Measurements from ENCODE around the gene PASK.
A peak's percentile ranks its signal among the peaks of the same experiment; 100 is the strongest.

Gene PASK

GRCh38 chr2:241179899-241180298 lies 30.6 kb upstream of the PASK start:
- no peak for FAIRE-seq

- no peak for FAIRE-seq
Observed at GRCh38 chr2:241178961-241179360, 29.7 kb upstream of the PASK start.

GRCh38 chr2:241177526-241178334 lies 28.5 kb upstream of the PASK start:
- FAIRE-seq: no peak

GRCh38 chr2:241173557-241173956 lies 24.3 kb upstream of the PASK start:
- FAIRE-seq: peak; percentile 94

DNA sequence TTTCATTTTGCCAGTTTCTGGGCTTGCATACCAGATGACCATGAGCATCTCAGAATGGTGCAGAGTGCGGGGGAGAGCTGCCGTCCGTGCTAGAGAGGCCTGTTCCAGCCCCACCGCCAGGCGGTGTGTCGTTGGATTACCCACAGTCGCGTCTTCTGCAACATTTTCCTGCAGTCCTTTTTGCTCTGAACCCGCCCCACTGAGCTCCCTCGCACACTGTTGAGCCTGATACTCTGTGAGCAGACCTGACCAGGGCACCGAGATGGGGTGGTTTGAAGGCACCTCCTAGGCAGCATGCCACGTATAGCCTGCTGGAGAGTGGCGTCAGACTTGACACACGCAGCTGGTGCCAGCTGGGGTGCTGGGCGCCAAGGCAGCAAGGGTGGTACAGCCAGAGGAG lies 19.1 kb upstream of the PASK start:
- no peak for FAIRE-seq

DNA sequence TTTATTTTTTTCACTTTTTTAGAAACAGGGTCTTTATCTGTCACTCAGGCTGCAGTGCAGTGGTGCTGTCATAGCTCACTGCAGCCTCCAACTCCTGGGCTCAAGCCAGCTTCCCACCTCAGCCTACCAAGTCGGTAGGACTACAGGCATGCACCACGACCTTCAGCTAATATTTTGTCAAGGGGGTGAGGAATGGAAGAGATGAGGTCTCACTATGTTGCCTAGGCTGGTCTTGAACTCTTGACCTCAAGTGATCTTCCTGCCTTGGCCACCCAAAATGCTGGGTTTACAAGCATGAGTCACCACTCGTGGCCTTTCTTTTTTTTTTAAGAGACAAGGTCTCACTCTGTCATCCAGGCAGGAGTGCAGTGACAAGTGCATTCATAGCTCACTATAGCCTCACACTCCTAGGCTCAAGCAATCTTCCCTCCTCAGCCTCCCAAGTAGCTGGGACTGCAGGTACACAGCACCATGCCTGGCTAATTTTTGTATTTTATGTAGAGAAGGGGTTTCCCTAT lies 14.4 kb upstream of the PASK start:
- FAIRE-seq: no peak

GRCh38 chr2:241161646-241162281 lies 12.5 kb upstream of the PASK start:
- no peak for FAIRE-seq

- no peak for FAIRE-seq
Observed at GRCh38 chr2:241160318-241160717, 11.0 kb upstream of the PASK start.

GRCh38 chr2:241159116-241159515 lies 9.8 kb upstream of the PASK start:
- no peak for FAIRE-seq

DNA sequence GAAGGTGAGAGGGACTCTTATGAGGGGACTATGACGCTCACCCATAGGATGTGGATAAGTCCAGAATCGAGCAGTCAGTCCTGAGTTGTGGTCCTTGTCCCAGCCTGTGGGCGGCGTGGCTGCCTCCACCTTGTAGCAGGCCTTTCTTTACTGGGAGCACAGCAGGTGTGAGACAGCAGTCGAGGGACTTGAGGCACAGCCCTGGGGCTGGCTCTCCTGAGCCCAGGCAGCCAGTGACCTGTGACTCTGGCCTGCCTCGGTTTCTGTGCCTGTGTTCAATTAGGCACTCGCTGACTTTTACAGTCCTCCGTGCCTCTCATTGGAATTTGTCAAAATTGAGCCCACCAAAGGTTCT lies 9.3 kb upstream of the PASK start:
- no peak for FAIRE-seq

DNA sequence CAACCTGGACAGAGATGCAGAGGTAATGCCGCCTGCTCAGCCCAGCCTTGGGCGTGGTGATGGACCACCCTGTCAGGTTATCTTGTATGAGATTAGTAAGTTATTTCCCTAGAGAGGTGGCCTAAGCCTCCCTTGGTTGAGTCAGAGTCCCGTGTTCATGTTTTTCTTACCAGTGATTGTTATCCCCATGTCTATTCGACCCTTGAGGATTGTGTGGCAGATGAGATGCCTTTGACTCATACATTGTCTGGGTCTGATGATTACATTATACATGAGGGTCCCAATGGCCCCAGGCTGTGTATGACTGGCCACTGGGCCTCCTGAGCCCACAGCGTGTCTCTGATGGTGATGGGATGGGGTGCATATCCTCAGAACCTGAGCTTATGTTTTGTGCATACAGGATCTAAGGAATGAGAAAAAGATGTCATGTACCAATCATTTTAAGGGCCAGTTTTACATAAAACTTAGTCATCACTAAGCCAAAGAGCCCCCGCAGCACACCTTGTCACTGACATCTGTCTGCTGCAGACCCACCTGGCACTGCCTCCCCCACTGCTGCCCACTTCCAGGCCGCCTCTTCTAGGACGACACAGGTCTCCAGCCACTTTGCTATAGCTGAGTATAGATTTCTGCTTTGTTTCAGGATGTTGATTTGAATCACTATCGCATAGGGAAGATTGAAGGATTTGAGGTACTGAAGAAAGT lies 8.7 kb upstream of the PASK start:
- FAIRE-seq: no peak

DNA sequence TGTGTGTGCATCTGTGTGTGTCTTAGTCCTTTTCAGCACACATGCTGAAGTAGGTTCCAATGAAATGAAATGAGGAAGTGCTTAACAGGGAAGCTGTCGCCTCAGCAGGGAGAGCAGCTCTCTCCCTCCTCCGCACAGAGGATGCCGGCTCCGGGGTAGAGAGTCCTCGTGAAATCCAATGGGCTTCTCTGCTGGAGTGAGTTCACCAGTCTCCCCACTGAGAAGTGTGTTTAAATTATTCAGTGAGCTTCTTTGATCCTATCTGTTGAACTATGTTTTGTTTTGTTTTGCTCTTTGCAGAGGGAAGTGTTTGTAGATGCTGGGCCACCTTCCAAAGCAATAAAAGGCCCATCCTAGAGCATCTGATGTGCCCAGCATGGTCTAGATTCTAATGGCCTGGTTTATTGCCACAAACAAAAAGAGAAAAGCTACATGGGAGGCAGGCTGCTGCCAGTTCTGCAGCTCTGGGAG lies 7.7 kb upstream of the PASK start:
- peak; percentile 72 for FAIRE-seq

- FAIRE-seq: no peak
Observed at GRCh38 chr2:241155936-241156335, 6.7 kb upstream of the PASK start.

- FAIRE-seq: no peak
Observed at GRCh38 chr2:241154915-241155314, 5.6 kb upstream of the PASK start.

- FAIRE-seq: no peak
Observed at GRCh38 chr2:241153616-241154015, 4.3 kb upstream of the PASK start.

DNA sequence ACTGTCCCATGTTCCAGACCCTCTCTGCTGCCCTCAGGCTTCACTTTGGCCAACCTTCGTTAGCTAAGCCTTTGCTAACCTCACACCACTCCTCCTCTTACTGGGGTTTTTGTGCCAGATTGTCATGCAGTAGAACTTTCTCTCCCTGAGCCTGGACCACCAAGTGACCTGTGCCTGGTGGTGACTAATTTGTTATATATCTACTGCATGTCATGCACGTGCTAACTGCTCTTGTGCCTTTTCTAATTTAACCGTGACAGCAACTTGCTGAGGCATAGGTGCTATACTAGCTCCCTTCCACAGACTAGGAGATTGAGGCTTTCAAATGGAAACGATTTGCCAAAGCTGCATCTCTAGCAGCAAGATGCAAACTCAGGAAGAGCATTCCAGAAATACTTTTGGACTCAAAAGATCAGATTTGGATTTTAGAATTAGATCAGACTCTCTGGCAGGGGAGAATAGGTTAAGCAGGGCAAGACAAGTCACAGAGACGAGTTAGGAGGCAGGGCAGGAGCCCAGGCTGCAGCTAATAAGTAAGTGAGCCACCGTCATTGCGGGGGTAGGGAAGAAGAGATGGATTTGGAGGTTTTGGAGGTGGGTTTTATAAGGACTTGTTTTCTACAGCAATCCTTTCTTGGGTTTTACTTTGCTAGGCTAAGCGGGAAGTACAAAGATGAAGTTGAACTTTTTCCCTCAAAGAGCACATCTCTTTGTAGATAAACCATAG lies 2.8 kb upstream of the PASK start:
- no peak for FAIRE-seq

DNA sequence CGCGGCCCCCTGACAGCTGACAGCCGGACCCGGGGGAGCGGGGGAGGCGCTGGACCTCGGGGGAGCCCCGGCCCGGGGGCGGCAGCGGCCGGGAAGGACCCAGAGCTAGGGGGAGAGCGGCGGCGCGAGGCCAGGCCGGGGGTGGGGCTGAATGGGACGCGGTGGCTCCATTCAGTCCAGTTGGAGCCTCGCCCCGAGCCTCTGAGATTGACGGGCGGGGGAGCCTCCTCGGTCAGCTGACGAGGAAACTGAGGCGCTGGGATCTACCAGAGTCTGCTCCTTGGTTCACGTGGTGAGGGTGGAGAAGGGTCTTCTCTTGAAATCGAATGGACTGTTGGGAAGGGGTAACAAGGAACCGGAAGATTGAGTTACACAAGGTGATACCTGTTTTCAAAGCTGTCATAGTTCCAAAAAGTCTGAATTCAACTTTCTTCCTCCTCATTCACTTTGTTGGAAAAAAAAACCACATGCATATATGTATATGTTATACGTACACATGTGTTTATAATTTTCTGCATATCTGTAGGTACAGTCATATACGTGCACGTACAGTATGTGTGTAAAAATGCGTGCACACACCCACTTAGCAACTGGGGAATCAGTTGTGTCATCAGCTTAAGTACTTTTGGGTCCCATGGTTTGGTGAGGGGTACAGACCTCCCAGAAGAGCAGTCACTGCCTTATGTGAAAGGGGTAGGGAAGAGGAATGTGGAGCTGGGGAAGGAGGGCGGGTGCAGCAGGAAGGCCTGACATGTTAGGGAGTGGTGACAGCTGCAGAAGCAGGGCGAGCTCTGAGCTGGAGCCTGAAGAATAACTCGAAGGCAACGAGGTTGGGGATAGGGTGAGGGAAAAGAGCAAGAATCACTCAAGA lies 1.6 kb upstream of the PASK start:
- FAIRE-seq: no peak

GRCh38 chr2:241149925-241150659 lies 820 bp upstream of the PASK start, which contains the start of gene PPP1R7:
Gene PPP1R7 (plus strand): TSS chr2:241150467. CDS start chr2:241150496, 29 bp downstream.
- peak; percentile 72 for FAIRE-seq

DNA sequence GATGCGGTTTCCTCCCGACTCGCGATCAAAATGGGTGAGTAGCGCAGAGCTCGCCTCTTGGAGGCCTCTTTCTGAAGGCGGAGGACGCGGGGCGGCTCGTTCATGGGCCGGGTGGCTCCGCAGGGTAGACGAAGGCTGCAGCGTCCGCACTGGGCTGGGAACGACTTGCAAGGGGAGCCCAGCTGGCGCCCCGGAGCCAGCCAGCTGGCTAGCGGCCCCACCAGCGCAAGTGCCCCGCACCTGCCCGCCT lies 328 bp upstream of the PASK start:
- FAIRE-seq: no peak

DNA sequence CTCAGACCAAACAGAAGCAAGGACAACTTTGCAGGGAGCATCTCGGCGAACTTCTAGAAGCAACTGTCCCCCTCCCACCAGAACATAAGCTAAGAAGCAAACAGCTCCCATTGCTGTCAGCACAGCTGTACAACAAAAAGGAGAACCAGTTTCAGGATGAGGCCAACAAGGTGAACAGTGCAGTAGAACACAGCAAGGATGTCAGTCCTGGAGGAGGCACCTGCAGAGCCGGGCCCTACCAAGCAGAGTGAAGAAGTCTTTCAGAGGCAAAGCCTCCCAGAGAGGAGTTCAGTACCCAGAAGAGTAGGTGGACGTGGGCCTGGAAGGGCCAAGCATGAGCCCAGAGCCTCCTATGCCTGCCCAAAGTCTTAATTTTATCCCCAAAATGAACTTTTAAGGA lies 1.0 kb downstream of the PASK start:
- no peak for FAIRE-seq

DNA sequence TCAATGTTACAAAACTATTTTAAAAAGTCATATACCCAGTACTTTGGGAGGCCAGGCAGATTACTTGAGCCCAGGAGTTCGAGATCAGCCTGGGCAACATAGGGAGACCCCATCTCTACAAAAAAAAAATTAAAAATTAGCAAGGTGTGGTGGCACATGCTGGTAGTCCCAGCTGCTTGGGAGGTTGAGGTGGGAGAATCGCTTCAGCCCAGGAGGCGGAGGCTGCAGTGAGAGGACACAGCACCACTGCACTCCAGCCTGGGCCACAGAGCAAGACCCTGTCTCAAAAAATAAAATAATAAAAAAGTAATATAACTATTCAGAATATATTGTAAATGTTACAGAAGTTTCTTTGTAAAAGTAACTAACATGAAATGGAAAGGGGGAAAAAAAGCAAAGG lies 1.9 kb downstream of the PASK start:
- no peak for FAIRE-seq
